ENCODE data around the gene ITFG1. TPM values are rescaled to one million over a fixed set of nuclear protein-coding genes. Genes with fewer than 3 reads are reported as not detected.

ITFG1 gene
- total and polyA plus RNA-seq, 2 of the 13 experiments (the other 11 are each of a cell fraction or from before 2014, with no cell fraction given) = 74.5 to 150 TPM

- TF ChIP-seq KIAA2018 (CRISPR knock-in tag; IDR thresholded peaks at IDR 0.05; ENCODE audit: borderline replicate concordance) (no peak), MZF1 (CRISPR knock-in tag; IDR thresholded peaks at IDR 0.05; ENCODE audit: borderline replicate concordance) (no peak), ZNF142 (CRISPR knock-in tag; IDR thresholded peaks at IDR 0.05) (peak; percentile 57; the same call in 1 of the 2 replicates), ZNF33A (CRISPR knock-in tag; IDR thresholded peaks at IDR 0.05; ENCODE audit: borderline replicate concordance) (0 out of 2 replicates have a peak, but pooled peaks have one; percentile 57), MATR3 (CRISPR knock-in tag; IDR thresholded peaks at IDR 0.05) (no peak), NFYB (CRISPR knock-in tag; IDR thresholded peaks at IDR 0.05) (no peak), LBX2 (CRISPR knock-in tag; IDR thresholded peaks at IDR 0.05; ENCODE audit: borderline replicate concordance) (no peak; the same call in 1 of the 2 replicates), EZH2 (conservative IDR thresholded peaks at IDR 0.05; ENCODE audit: low read depth, low read length) (no peak; the same call in 1 of the 2 replicates), PHF20 (CRISPR knock-in tag; IDR thresholded peaks at IDR 0.05) (no peak), HNRNPL (IDR thresholded peaks at IDR 0.05; ENCODE audit: low read depth, low read length) (no peak), HNRNPUL1 (IDR thresholded peaks at IDR 0.05; ENCODE audit: low read depth, low read length) (no peak), REPIN1 (CRISPR knock-in tag; IDR thresholded peaks at IDR 0.05; ENCODE audit: borderline replicate concordance, low read depth) (peak; percentile 60), SNAPC5 (CRISPR knock-in tag; IDR thresholded peaks at IDR 0.05; ENCODE audit: borderline replicate concordance) (no peak)
Observed at GRCh38 chr16:47142821-47143676, 317.8 kb downstream of the ITFG1 start (continued).

All from HepG2 (cell line).